Ascending aorta (tissue), 2 donors: ENCODE data around the gene LHCGR. TPM values are rescaled to one million over a fixed set of nuclear protein-coding genes. Genes with fewer than 3 reads are reported as not detected.

Experiments
- DNase-seq, 2 donors: peaks; one replicate each; pipeline ENCODE4 v3.0.0-alpha.2; 2019; ENCODE audit warnings: low spot score in 2 of 2
- H3K27ac ChIP-seq, 2 donors: fragments of 200-600 bp; sonication (generic); one replicate each; pipeline ENCODE4 v1.5.1; 2016 to 2017; ENCODE audit warnings: mild to moderate bottlenecking in 1 of 2
- H3K27me3 ChIP-seq: fragments of 200-600 bp; sonication (generic); one replicate; pipeline ENCODE4 v1.5.1; 2017
- H3K36me3 ChIP-seq, 2 donors: fragments of 200-600 bp; sonication (generic); one replicate each; pipeline ENCODE4 v1.5.1; 2016
- H3K4me1 ChIP-seq, 2 donors: fragments of 200-600 bp; sonication (generic); one replicate each; pipeline ENCODE4 v1.5.1; 2016 to 2017; ENCODE audit warnings: mild to moderate bottlenecking in 1 of 2
- H3K4me3 ChIP-seq, 2 donors: fragments of 200-600 bp; sonication (generic); one replicate each; pipeline ENCODE4 v1.5.1; 2016 to 2017; ENCODE audit warnings: mild to moderate bottlenecking in 1 of 2
- H3K9me3 ChIP-seq, 2 donors: fragments of 200-600 bp; sonication (generic); one replicate each; pipeline ENCODE4 v1.5.1; 2016
- intact Hi-C: fragments of 100-400 bp; cut with DNase I; formaldehyde crosslinking; loops from one replicate; pipeline ENCODE4 v1.15.1; 2023
- total RNA-seq: library from RNA; depleted of rRNA; stranded (reverse); fragments of >200 nt; gene quantifications from one replicate; pipeline ENCODE4 v1.1.0, GENCODE V29; 2016
- TF ChIP-seq, protein P1 (sequence below), 3 experiments: fragments of 200-600 bp in 2 of 3; fragments of 450-650 bp in 1 of 3; sonication (generic) in 2 of 3; IDR thresholded peaks; one replicate each; pipeline ENCODE4 v1.5.1; 2016 to 2019; ENCODE audit warnings: antibody characterized with exemption in 3 of 3, mild to moderate bottlenecking in 1 of 3, moderate library complexity in 1 of 3

The LHCGR gene
- total RNA-seq, 1 donor from 2014 or later: not detected

DNA sequence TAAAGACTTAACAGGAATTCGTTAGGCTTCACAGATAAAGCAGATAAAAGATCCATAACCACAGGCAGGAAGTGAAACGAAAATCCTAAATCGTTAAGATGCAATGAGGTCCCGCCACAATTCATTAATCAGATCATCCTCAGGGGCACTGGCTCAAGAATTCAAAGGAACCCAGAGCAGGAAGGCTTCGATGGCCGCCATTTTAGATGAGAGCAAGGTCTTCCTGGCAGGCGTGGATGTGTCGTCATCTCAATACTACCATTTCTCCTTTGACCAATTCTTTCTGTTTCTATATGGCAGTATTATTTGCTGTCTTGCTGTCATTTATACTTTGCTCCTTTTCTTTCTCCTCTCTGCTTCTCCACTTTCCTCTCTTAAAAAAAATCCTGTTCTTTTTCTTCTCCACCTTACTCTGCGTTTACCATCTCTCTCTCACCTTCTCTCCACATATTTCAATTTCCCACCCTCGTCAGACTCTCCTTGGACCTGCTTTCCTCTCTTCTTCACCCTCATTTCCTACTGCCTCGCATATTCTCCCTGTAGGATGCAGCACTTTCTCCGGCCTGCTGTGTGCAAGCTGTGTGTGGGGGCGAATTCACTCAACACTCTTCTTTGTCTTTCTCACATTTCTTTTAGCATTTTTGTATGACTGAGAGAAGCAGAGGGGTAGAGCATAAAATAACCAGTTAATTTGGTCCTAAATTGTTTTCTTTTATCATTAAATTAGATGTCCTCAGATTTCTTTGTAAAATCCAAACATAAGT, 35.1 kb upstream of the LHCGR start:
- H3K36me3 ChIP-seq: no peaks in the 10 kb centered on the region
- H3K4me3 ChIP-seq: no peak overlapping the region
- TF ChIP-seq, protein P1, sequence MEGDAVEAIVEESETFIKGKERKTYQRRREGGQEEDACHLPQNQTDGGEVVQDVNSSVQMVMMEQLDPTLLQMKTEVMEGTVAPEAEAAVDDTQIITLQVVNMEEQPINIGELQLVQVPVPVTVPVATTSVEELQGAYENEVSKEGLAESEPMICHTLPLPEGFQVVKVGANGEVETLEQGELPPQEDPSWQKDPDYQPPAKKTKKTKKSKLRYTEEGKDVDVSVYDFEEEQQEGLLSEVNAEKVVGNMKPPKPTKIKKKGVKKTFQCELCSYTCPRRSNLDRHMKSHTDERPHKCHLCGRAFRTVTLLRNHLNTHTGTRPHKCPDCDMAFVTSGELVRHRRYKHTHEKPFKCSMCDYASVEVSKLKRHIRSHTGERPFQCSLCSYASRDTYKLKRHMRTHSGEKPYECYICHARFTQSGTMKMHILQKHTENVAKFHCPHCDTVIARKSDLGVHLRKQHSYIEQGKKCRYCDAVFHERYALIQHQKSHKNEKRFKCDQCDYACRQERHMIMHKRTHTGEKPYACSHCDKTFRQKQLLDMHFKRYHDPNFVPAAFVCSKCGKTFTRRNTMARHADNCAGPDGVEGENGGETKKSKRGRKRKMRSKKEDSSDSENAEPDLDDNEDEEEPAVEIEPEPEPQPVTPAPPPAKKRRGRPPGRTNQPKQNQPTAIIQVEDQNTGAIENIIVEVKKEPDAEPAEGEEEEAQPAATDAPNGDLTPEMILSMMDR (IDR thresholded peaks at IDR 0.05): no peak

DNA sequence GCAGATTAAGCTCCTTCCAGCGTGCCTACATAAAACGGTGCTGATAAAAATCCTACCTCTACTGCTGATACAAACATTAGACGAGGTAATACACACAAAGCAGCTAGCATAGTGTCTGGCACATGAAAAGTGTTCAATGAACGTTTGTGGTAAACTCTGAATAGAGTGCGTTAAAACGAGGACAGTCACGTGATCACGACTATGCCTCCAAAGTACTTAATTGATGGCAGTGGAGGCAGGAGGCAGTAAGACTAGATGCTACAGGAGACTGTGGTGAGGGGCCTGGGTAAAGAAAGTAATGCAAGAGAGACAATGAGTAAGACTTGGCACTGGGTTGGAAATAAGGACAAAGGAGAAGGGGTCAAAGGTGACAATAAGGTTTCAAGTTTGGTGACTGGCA, 32.1 kb upstream of the LHCGR start:
- DNase-seq: no peak
- Histone ChIP-seq H3K36me3 (no peaks in the 10 kb centered on the region), H3K27me3 (no peaks in the 10 kb centered on the region), H3K9me3 (no peaks in the 10 kb centered on the region), H3K4me1 (no peaks in the 10 kb centered on the region), H3K27ac (no peak overlapping the region), H3K4me3 (no peak overlapping the region)
- intact Hi-C loops: no loop called here
- TF ChIP-seq, protein P1 (IDR thresholded peaks at IDR 0.05): no peak

More for the DNA sequence above, 35.1 kb upstream of the LHCGR start:
- Histone ChIP-seq H3K4me1 (no peaks in the 10 kb centered on the region), H3K9me3 (no peaks in the 10 kb centered on the region), H3K27me3 (no peaks in the 10 kb centered on the region), H3K27ac (no peak overlapping the region)
- intact Hi-C loops: no loop called here
- DNase-seq: no peak

DNA sequence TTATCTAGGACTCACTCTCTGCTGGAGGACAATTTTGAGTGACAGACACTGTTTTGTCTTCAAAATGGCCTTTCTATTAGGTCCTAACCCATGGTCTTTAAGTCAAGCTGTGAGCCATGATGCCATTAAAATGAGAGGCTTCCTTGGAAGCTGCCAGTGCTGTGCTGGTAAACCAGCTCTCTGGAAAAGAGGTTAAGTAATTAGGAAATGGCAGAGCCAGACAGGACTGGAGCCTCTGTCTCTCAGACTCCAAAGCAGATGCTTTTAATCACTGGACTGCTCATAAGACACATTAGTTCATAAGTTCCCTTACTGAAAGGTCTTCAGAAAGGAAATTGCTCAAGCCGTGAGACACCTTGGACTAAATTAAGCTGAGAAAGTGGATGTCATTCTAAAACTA, 25.8 kb upstream of the LHCGR start:
- no peak overlapping the region for H3K4me3 ChIP-seq
- TF ChIP-seq, protein P1 (IDR thresholded peaks at IDR 0.05): no peak
- no peaks in the 10 kb centered on the region for H3K9me3 ChIP-seq
- no peaks in the 10 kb centered on the region for H3K4me1 ChIP-seq
- H3K36me3 ChIP-seq: no peaks in the 10 kb centered on the region
- H3K27ac ChIP-seq: no peak overlapping the region
- intact Hi-C loops: no loop called here
- no peaks in the 10 kb centered on the region for H3K27me3 ChIP-seq
- DNase-seq: no peak

DNA sequence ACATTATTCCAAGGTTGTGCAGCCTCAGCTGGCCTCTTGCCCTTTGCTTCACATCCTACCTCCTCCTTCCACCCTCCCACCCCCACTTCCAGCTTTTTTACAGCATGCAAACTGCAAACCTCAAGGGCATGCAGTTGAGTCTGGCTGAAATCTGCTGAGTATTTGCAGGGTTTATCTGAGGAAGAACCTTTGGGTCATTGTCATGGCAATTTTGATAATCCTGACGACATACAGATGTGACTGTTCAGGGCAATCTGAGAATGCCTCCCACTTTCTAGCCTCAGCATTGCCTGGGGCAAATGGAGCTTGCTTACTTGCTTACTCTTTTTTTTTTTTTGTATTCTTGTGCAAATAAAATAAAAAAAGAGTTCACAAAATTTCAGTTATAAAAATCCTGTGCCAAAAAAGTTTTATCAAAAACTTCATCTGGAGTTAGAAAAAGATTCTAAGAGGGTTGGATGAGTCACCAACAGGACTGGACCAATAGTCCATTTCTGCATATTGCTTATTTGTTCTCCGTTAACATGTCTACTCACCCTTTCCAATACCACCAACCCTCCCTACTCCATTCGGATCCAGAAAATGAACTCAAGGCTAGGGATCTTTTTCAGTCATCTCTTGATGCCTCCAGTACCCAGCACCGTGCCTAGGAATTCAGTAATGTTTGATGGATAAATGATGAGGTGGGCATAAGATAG, 23.6 kb upstream of the LHCGR start:
- Histone ChIP-seq H3K9me3 (no peaks in the 10 kb centered on the region), H3K27me3 (no peaks in the 10 kb centered on the region), H3K27ac (no peak overlapping the region), H3K36me3 (no peaks in the 10 kb centered on the region), H3K4me3 (no peak overlapping the region), H3K4me1 (no peaks in the 10 kb centered on the region)
- TF ChIP-seq, protein P1 (IDR thresholded peaks at IDR 0.05): no peak
- intact Hi-C loops: no loop called here
- no peak for DNase-seq

DNA sequence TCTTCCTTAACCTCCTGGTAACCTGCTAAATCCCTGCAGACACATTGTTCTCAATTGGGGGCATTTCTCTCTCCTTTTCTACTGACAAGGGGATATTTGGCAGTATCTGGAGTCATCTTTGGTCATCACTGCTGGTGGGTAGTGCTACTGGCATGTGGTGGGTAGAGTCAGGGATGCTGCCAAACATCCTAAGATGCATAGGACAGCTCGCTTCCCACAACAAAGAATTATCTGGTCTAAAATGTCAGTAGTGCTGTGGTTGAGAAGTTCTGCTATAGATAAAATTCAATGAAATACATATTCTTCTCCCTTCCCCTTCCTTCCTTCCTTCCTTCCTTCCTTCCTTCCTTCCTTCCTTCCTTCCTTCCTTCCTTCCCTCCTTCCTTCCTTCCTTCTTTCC, 18.7 kb upstream of the LHCGR start:
- no peaks in the 10 kb centered on the region for H3K36me3 ChIP-seq
- no peak overlapping the region for H3K4me3 ChIP-seq
- no peaks in the 10 kb centered on the region for H3K9me3 ChIP-seq
- no peaks in the 10 kb centered on the region for H3K27me3 ChIP-seq
- no peaks in the 10 kb centered on the region for H3K4me1 ChIP-seq
- no peak overlapping the region for H3K27ac ChIP-seq
- DNase-seq: no peak
- TF ChIP-seq, protein P1 (IDR thresholded peaks at IDR 0.05): no peak
- intact Hi-C loops: no loop called here
